Epidermal melanocyte (primary cell): ENCODE data around the gene FGD6.
"Not testable (repeated sequence)": the region's sequence is repeated elsewhere in the genome, so short reads cannot be mapped to it uniquely, and the experiment has no call there.

ENCODE experiments used
- DNase-seq: peaks from one replicate; pipeline ENCODE4 v3.0.0; 2011; ENCODE audit warnings: low spot score; ENCODE audit not compliant: insufficient read length

FGD6 gene

GRCh38 chr12:95205016-95205624 lies 12.1 kb downstream of the FGD6 start:
- DNase-seq = no peak

GRCh38 chr12:95204141-95204866 lies 13.0 kb downstream of the FGD6 start:
- DNase-seq = no peak

GRCh38 chr12:95203487-95204030 lies 13.7 kb downstream of the FGD6 start:
- DNase-seq = no peak

- DNase-seq = no peak
Measured at GRCh38 chr12:95202691-95203486, 14.4 kb downstream of the FGD6 start.

- no peak for DNase-seq
Measured at GRCh38 chr12:95201056-95201670, 16.1 kb downstream of the FGD6 start.

GRCh38 chr12:95200128-95200894 lies 17.0 kb downstream of the FGD6 start:
- no peak for DNase-seq

- no peak for DNase-seq
Measured at GRCh38 chr12:95198914-95199313, 18.4 kb downstream of the FGD6 start.

- no peak for DNase-seq
Measured at GRCh38 chr12:95197636-95198035, 19.6 kb downstream of the FGD6 start.

- not testable (repeated sequence) for DNase-seq
Measured at GRCh38 chr12:95196875-95197569, 20.2 kb downstream of the FGD6 start.

- DNase-seq = no peak
Measured at GRCh38 chr12:95195122-95195521, 22.1 kb downstream of the FGD6 start.

GRCh38 chr12:95193139-95193538 lies 24.1 kb downstream of the FGD6 start:
- no peak for DNase-seq

- DNase-seq = no peak
Measured at GRCh38 chr12:95192271-95192670, 25.0 kb downstream of the FGD6 start.

GRCh38 chr12:95191060-95191696 lies 26.1 kb downstream of the FGD6 start:
- no peak for DNase-seq

- no peak for DNase-seq
Measured at GRCh38 chr12:95187865-95188415, 29.3 kb downstream of the FGD6 start.

GRCh38 chr12:95185854-95186253 lies 31.4 kb downstream of the FGD6 start:
- DNase-seq = no peak

GRCh38 chr12:95185072-95185471 lies 32.2 kb downstream of the FGD6 start:
- no peak for DNase-seq

GRCh38 chr12:95184121-95184520 lies 33.1 kb downstream of the FGD6 start:
- DNase-seq = no peak

GRCh38 chr12:95182868-95183415 lies 34.3 kb downstream of the FGD6 start:
- no peak for DNase-seq

- no peak for DNase-seq
Measured at GRCh38 chr12:95181103-95181502, 36.2 kb downstream of the FGD6 start.
